Measurements from ENCODE around the gene COL4A2. TPM values are rescaled to one million over a fixed set of nuclear protein-coding genes. Genes with fewer than 3 reads are reported as not detected.

Gene COL4A2
- total RNA-seq, 1 donor from 2014 or later, result 120 TPM

- Mint-ChIP-seq H3K4me3 (ENCODE audit: low read depth) (no peak overlapping the region), H3K4me1 (ENCODE audit: low read depth) (peaks cover 19% of the 10 kb centered on the region), H3K27ac (no peak overlapping the region), H3K27me3 (peaks cover 5% of the 10 kb centered on the region), H3K9me3 (ENCODE audit: low read depth) (peaks cover 3% of the 10 kb centered on the region), H3K36me3 (ENCODE audit: insufficient read depth) (peaks cover 4% of the 10 kb centered on the region)
- DNase-seq (ENCODE audit: low spot score, unreplicated experiment), result no peak
- TF ChIP-seq, protein P1, sequence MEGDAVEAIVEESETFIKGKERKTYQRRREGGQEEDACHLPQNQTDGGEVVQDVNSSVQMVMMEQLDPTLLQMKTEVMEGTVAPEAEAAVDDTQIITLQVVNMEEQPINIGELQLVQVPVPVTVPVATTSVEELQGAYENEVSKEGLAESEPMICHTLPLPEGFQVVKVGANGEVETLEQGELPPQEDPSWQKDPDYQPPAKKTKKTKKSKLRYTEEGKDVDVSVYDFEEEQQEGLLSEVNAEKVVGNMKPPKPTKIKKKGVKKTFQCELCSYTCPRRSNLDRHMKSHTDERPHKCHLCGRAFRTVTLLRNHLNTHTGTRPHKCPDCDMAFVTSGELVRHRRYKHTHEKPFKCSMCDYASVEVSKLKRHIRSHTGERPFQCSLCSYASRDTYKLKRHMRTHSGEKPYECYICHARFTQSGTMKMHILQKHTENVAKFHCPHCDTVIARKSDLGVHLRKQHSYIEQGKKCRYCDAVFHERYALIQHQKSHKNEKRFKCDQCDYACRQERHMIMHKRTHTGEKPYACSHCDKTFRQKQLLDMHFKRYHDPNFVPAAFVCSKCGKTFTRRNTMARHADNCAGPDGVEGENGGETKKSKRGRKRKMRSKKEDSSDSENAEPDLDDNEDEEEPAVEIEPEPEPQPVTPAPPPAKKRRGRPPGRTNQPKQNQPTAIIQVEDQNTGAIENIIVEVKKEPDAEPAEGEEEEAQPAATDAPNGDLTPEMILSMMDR (IDR thresholded peaks at IDR 0.05; ENCODE audit: unreplicated experiment), result no peak
Measured at GRCh38 chr13:110542169-110542796, 235.2 kb downstream of the COL4A2 start.

DNA sequence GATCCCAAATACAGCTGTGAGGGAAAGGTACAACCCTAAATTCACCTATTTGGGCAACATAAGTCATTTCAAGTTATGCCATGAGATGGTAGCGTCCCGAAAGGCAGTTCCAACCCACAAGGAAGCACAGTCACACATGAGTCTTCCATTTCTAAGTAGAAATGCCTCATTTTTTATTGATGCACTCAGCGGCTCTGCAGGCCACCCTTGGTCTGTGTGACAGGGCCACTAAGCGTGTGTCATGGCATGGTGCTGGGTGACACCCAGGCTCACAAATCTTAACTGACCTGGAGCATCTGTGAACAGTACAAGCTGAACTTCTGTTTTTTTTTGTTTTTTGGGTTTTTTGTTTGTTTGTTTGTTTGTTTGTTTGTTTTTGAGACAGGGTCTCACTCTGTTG lies 239.3 kb downstream of the COL4A2 start:
- Mint-ChIP-seq H3K9me3 (ENCODE audit: low read depth) (peaks cover 3% of the 10 kb centered on the region), H3K36me3 (ENCODE audit: insufficient read depth) (peaks cover 4% of the 10 kb centered on the region), H3K4me1 (ENCODE audit: low read depth) (peaks cover 27% of the 10 kb centered on the region), H3K27me3 (peaks cover 3% of the 10 kb centered on the region), H3K27ac (no peak overlapping the region), H3K4me3 (ENCODE audit: low read depth) (no peak overlapping the region)
- TF ChIP-seq, protein P1 (IDR thresholded peaks at IDR 0.05; ENCODE audit: unreplicated experiment), result no peak
- DNase-seq (ENCODE audit: low spot score, unreplicated experiment), result no peak

DNA sequence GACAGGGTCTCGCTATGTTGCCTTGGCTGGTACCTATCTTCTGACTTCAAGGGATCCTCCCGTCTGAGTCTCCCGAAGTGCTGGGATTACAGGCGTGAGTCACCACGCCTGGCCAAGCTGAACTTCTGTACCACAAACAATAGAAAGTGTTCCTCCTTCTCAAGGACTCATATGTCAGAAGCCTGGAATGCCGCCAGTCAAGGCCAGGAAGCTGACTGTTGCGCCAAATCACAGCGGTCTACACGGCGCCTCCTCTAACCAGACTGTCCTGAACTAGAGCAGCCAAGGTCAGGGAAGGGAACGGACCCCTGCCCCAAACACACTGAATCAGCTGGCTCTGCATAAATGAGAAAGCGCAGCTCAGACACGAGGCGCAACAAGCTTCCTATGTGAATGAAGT lies 239.8 kb downstream of the COL4A2 start:
- H3K9me3 Mint-ChIP-seq (ENCODE audit: low read depth), result peaks cover 3% of the 10 kb centered on the region
- DNase-seq (ENCODE audit: low spot score, unreplicated experiment), result no peak
- peaks cover 4% of the 10 kb centered on the region for H3K36me3 Mint-ChIP-seq (ENCODE audit: insufficient read depth)
- H3K4me1 Mint-ChIP-seq (ENCODE audit: low read depth), result peaks cover 24% of the 10 kb centered on the region
- TF ChIP-seq, protein P1 (IDR thresholded peaks at IDR 0.05; ENCODE audit: unreplicated experiment), result no peak
- peaks cover 3% of the 10 kb centered on the region for H3K27me3 Mint-ChIP-seq
- no peak overlapping the region for H3K27ac Mint-ChIP-seq
- H3K4me3 Mint-ChIP-seq (ENCODE audit: low read depth), result no peak overlapping the region

GRCh38 chr13:110548891-110549794 lies 242.1 kb downstream of the COL4A2 start:
- peaks cover 17% of the 10 kb centered on the region for H3K4me1 Mint-ChIP-seq (ENCODE audit: low read depth)
- no peaks in the 10 kb centered on the region for H3K27me3 Mint-ChIP-seq
- peaks cover 6% of the 10 kb centered on the region for H3K9me3 Mint-ChIP-seq (ENCODE audit: low read depth)
- TF ChIP-seq, protein P1 (IDR thresholded peaks at IDR 0.05; ENCODE audit: unreplicated experiment), result peak; percentile 23
- H3K27ac Mint-ChIP-seq, result no peak overlapping the region
- no peak overlapping the region for H3K4me3 Mint-ChIP-seq (ENCODE audit: low read depth)
- H3K36me3 Mint-ChIP-seq (ENCODE audit: insufficient read depth), result peaks cover 4% of the 10 kb centered on the region
- no peak for DNase-seq (ENCODE audit: low spot score, unreplicated experiment)

- H3K27me3 Mint-ChIP-seq, result no peaks in the 10 kb centered on the region
- H3K27ac Mint-ChIP-seq, result no peak overlapping the region
- TF ChIP-seq, protein P1 (IDR thresholded peaks at IDR 0.05; ENCODE audit: unreplicated experiment), result no peak
- no peak for DNase-seq (ENCODE audit: low spot score, unreplicated experiment)
- H3K4me1 Mint-ChIP-seq (ENCODE audit: low read depth), result peaks cover 17% of the 10 kb centered on the region
- H3K36me3 Mint-ChIP-seq (ENCODE audit: insufficient read depth), result peaks cover 2% of the 10 kb centered on the region
- H3K4me3 Mint-ChIP-seq (ENCODE audit: low read depth), result no peak overlapping the region
- peaks cover 5% of the 10 kb centered on the region for H3K9me3 Mint-ChIP-seq (ENCODE audit: low read depth)
Measured at GRCh38 chr13:110549795-110550160, 242.7 kb downstream of the COL4A2 start.
